Measurements from ENCODE around the gene LMX1B.

- TF ChIP-seq POLR2A (IDR thresholded peaks at IDR 0.05) (no peak), POLR2AphosphoS5 (IDR thresholded peaks at IDR 0.05) (no peak), CTCF (IDR thresholded peaks at IDR 0.05) (no peak), EP300 (IDR thresholded peaks at IDR 0.05) (no peak)
Observed at GRCh38 chr9:126642839-126643238, 29.1 kb downstream of the LMX1B start.

All from upper lobe of left lung (tissue), 4 donors.